Measurements from ENCODE around the gene ERC1.
"Not testable (repeated sequence)": the region's sequence is repeated elsewhere in the genome, so short reads cannot be mapped to it uniquely, and the experiment has no call there.

ERC1 gene

GRCh38 chr12:1122786-1123185 is 131.8 kb downstream of the ERC1 start:
- DNase-seq (ENCODE audit: low read depth): no peak

- DNase-seq (ENCODE audit: low read depth): no peak
Observed at GRCh38 chr12:1126091-1126490, 135.1 kb downstream of the ERC1 start.

- no peak for DNase-seq (ENCODE audit: low read depth)
Observed at GRCh38 chr12:1127021-1127420, 136.0 kb downstream of the ERC1 start.

- DNase-seq (ENCODE audit: low read depth): no peak
Observed at GRCh38 chr12:1130164-1130563, 139.1 kb downstream of the ERC1 start.

GRCh38 chr12:1130571-1130970 is 139.5 kb downstream of the ERC1 start:
- no peak for DNase-seq (ENCODE audit: low read depth)

GRCh38 chr12:1131811-1132224 is 140.8 kb downstream of the ERC1 start:
- DNase-seq (ENCODE audit: low read depth): no peak

- no peak for DNase-seq (ENCODE audit: low read depth)
Observed at GRCh38 chr12:1132311-1132710, 141.3 kb downstream of the ERC1 start.

- no peak for DNase-seq (ENCODE audit: low read depth)
Observed at GRCh38 chr12:1138691-1139090, 147.7 kb downstream of the ERC1 start.

- not testable (repeated sequence) for DNase-seq (ENCODE audit: low read depth)
Observed at GRCh38 chr12:1146758-1147157, 155.7 kb downstream of the ERC1 start.

- DNase-seq (ENCODE audit: low read depth): no peak
Observed at GRCh38 chr12:1147821-1148220, 156.8 kb downstream of the ERC1 start.

- no peak for DNase-seq (ENCODE audit: low read depth)
Observed at GRCh38 chr12:1157046-1157445, 166.0 kb downstream of the ERC1 start.

GRCh38 chr12:1161197-1161596 is 170.2 kb downstream of the ERC1 start:
- no peak for DNase-seq (ENCODE audit: low read depth)

- DNase-seq (ENCODE audit: low read depth): no peak
Observed at GRCh38 chr12:1162081-1162760, 171.2 kb downstream of the ERC1 start.

GRCh38 chr12:1167784-1168183 is 176.8 kb downstream of the ERC1 start:
- no peak for DNase-seq (ENCODE audit: low read depth)

GRCh38 chr12:1170411-1170810 is 179.4 kb downstream of the ERC1 start:
- no peak for DNase-seq (ENCODE audit: low read depth)

- DNase-seq (ENCODE audit: low read depth): no peak
Observed at GRCh38 chr12:1171657-1172408, 180.8 kb downstream of the ERC1 start.

- no peak for DNase-seq (ENCODE audit: low read depth)
Observed at GRCh38 chr12:1173781-1174617, 183.0 kb downstream of the ERC1 start.

GRCh38 chr12:1174659-1175058 is 183.6 kb downstream of the ERC1 start:
- no peak for DNase-seq (ENCODE audit: low read depth)

- no peak for DNase-seq (ENCODE audit: low read depth)
Observed at GRCh38 chr12:1176191-1176590, 185.2 kb downstream of the ERC1 start.

- DNase-seq (ENCODE audit: low read depth): no peak
Observed at GRCh38 chr12:1179128-1179527, 188.1 kb downstream of the ERC1 start.

GRCh38 chr12:1182069-1182468 is 191.0 kb downstream of the ERC1 start:
- DNase-seq (ENCODE audit: low read depth): peak; percentile 50

GRCh38 chr12:1184402-1184801 is 193.4 kb downstream of the ERC1 start:
- DNase-seq (ENCODE audit: low read depth): peak; percentile 58

Measured in HS-27A (cell line).